ENCODE data around the gene NWD2. TPM values are rescaled to one million over a fixed set of nuclear protein-coding genes. Genes with fewer than 3 reads are reported as not detected.
"Not testable (repeated sequence)": the region's sequence is repeated elsewhere in the genome, so short reads cannot be mapped to it uniquely, and the experiment has no call there.

The NWD2 gene
- total RNA-seq, 1 experiment from 2014 or later: not detected

DNA sequence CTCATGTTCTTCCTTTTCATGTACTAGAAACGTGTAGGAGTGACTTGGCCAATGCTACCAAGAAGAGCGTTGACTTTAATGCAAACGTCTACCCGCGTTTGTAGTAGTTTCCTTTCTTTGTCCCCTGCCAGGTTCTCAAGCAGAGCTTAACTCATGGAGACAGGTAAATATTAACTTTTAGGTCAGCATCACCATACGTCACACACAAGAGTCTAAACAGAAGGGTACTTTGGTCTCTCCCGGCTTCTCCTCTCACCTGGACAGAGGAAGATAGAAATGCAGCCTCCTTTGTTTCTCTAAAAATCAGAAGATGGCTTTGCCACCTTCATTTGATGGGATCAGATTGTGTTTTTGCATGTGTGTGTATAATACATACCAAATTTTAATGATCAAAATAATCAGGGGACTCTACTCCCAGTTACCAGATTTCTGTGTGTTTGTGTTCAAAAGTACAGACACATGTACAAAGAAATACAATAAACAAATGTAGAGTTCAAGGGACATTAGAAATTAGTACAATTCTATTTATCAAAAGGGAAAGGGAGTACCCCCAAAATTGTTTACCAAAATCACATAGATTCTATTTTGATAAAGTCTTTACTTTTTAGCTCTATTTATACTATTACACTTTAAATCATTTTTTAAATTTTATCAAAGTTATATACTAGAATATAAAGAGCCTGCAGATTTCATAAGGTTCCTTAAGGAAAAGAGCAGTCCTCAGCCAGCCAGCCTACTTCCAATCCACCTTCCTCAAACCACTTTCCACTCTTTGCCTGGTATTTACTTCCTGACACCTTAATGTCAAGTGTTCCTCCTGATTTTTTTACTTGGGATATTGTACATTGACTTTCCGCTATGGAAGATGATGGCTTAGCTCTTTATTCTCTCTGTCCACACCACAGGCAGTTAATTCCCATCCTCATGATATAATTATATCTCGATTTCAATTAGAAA, 246.1 kb downstream of the NWD2 start:
- Histone ChIP-seq H3K27ac (ENCODE audit: insufficient read length, low read depth, low read length) (no peak overlapping the region), H4K8ac (replicated peaks; ENCODE audit: insufficient read length, low read depth, low read length) (no peak overlapping the region), H4K5ac (ENCODE audit: insufficient read length, low read depth, low read length) (no peak overlapping the region), H3K27me3 (ENCODE audit: insufficient read depth, low read length) (no peaks in the 10 kb centered on the region), H3T11ph (ENCODE audit: low read length) (no peak overlapping the region), H2AFZ (ENCODE audit: low read length) (no peak overlapping the region), H2BK15ac (ENCODE audit: low read depth, low read length) (no peak overlapping the region), H2BK5ac (ENCODE audit: insufficient read length, low read length) (no peak overlapping the region), H3K23ac (ENCODE audit: insufficient read length, low read depth, low read length) (no peak overlapping the region), H3K4me1 (ENCODE audit: insufficient read depth, low read length) (no peaks in the 10 kb centered on the region), H4K20me1 (ENCODE audit: control insufficient read depth, insufficient read depth, insufficient read length) (no peaks in the 10 kb centered on the region), H3K9ac (ENCODE audit: extremely low read depth, insufficient read length, low read length) (no peak overlapping the region), H3K9me3 (ENCODE audit: control insufficient read depth, low read depth, low read length) (no peaks in the 10 kb centered on the region), H3K56ac (ENCODE audit: insufficient read length, low read depth, low read length) (no peak overlapping the region), H2BK20ac (ENCODE audit: low read depth, low read length, poor library complexity, severe bottlenecking) (no peak overlapping the region), H3K79me2 (ENCODE audit: insufficient read depth, low read length) (no peaks in the 10 kb centered on the region), H2BK120ac (ENCODE audit: low read depth, low read length, poor library complexity, severe bottlenecking) (no peak overlapping the region), H3K4me2 (ENCODE audit: insufficient read depth, insufficient read length, low read length) (no peak overlapping the region), H2BK12ac (ENCODE audit: insufficient read length, low read depth, low read length) (no peak overlapping the region), H2AK5ac (ENCODE audit: insufficient read length, low read length) (no peak overlapping the region), H4K91ac (ENCODE audit: insufficient read length, low read depth, low read length) (no peak overlapping the region), H3K18ac (ENCODE audit: insufficient read length, low read depth, low read length) (no peak overlapping the region), H3K23me2 (ENCODE audit: insufficient read length, low read depth, low read length, poor library complexity, severe bottlenecking) (no peaks in the 10 kb centered on the region), H3K79me1 (ENCODE audit: insufficient read depth, low read depth, low read length, poor library complexity, severe bottlenecking) (no peaks in the 10 kb centered on the region), H3K4ac (ENCODE audit: low read depth, low read length) (no peak overlapping the region), H3K14ac (ENCODE audit: insufficient read depth, low read length) (no peak overlapping the region)
- Mint-ChIP-seq H3K9me3 (peaks cover 0 to 8% of the 10 kb centered on the region in 2 experiments; a peak in 2 of 5 replicates), H3K36me3 (ENCODE audit: insufficient read depth in 1 of 3, low read depth in 3 of 3) (peaks cover 0 to 2% (median 2%) of the 10 kb centered on the region in 3 experiments; a peak in 1 of 7 replicates), H3K27me3 (ENCODE audit: low read depth) (no peaks in the 10 kb centered on the region; the same call in 1 of the 2 replicates), H3K27ac (no peak overlapping the region), H3K4me1 (0 out of 4 replicates have a peak, but pooled peaks cover 0 to 5% of the 10 kb centered on the region in 2 experiments), H3K4me3 (no peak overlapping the region)
- no peak for TF ChIP-seq CTCF (conservative IDR thresholded peaks at IDR 0.05)
- no peak for DNase-seq
- WGBS (ENCODE audit: extremely low coverage, insufficient read length, low lambda C conversion rate): no CpG with 5 or more reads among the region's 9 CpGs

DNA sequence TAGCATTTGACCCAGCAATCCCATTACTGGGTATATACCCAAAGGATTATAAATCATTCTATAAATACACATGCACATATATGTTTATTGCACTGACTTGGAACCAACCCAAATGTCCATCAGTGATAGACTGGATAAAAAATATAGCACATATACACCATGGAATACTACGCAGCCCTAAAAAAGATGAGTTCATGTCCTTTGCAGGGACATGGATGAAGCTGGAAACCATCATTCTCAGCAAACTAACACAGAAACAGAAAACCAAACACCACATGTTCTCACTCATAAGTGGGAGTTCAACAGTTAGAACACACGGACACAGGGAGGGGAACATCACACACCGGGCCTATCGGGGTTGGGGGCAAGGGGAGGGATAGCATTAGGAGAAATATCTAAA, 250.8 kb downstream of the NWD2 start:
- H2BK12ac ChIP-seq (ENCODE audit: insufficient read length, low read depth, low read length); H3K23ac ChIP-seq (ENCODE audit: insufficient read length, low read depth, low read length); H3K56ac ChIP-seq (ENCODE audit: insufficient read length, low read depth, low read length); H3K4me3 Mint-ChIP-seq; H3K9me3 ChIP-seq (ENCODE audit: control insufficient read depth, low read depth, low read length); H3K4me1 Mint-ChIP-seq; H2AK5ac ChIP-seq (ENCODE audit: insufficient read length, low read length); H3K4me2 ChIP-seq (ENCODE audit: insufficient read depth, insufficient read length, low read length); H3K36me3 Mint-ChIP-seq (ENCODE audit: insufficient read depth in 1 of 3, low read depth in 3 of 3); H2BK5ac ChIP-seq (ENCODE audit: insufficient read length, low read length); H3K23me2 ChIP-seq (ENCODE audit: insufficient read length, low read depth, low read length, poor library complexity, severe bottlenecking); H3K27me3 Mint-ChIP-seq (ENCODE audit: low read depth); H3T11ph ChIP-seq (ENCODE audit: low read length); H3K27ac Mint-ChIP-seq; H3K18ac ChIP-seq (ENCODE audit: insufficient read length, low read depth, low read length); H3K9ac ChIP-seq (ENCODE audit: extremely low read depth, insufficient read length, low read length); H2BK20ac ChIP-seq (ENCODE audit: low read depth, low read length, poor library complexity, severe bottlenecking); H2BK120ac ChIP-seq (ENCODE audit: low read depth, low read length, poor library complexity, severe bottlenecking); H3K79me1 ChIP-seq (ENCODE audit: insufficient read depth, low read depth, low read length, poor library complexity, severe bottlenecking); H4K5ac ChIP-seq (ENCODE audit: insufficient read length, low read depth, low read length); H3K4me1 ChIP-seq (ENCODE audit: insufficient read depth, low read length); H2BK15ac ChIP-seq (ENCODE audit: low read depth, low read length); DNase-seq; H3K4ac ChIP-seq (ENCODE audit: low read depth, low read length); H4K20me1 ChIP-seq (ENCODE audit: control insufficient read depth, insufficient read depth, insufficient read length); H4K8ac ChIP-seq (replicated peaks; ENCODE audit: insufficient read length, low read depth, low read length); H3K27ac ChIP-seq (ENCODE audit: insufficient read length, low read depth, low read length); H3K27me3 ChIP-seq (ENCODE audit: insufficient read depth, low read length); H2AFZ ChIP-seq (ENCODE audit: low read length); H3K14ac ChIP-seq (ENCODE audit: insufficient read depth, low read length); H3K79me2 ChIP-seq (ENCODE audit: insufficient read depth, low read length); H4K91ac ChIP-seq (ENCODE audit: insufficient read length, low read depth, low read length): not testable (repeated sequence)
- H3K9me3 Mint-ChIP-seq: peaks cover 3 to 10% of the 10 kb centered on the region in 2 experiments; a peak in 3 of 5 replicates
- WGBS (ENCODE audit: extremely low coverage, insufficient read length, low lambda C conversion rate): no CpG with 5 or more reads among the region's 4 CpGs

Measured in H9 (cell line).